PC-3 (cell line): ENCODE measurements around the gene AKAP9. TPM values are rescaled to one million over a fixed set of nuclear protein-coding genes. Genes with fewer than 3 reads are reported as not detected.
"Not testable (repeated sequence)": the region's sequence is repeated elsewhere in the genome, so short reads cannot be mapped to it uniquely, and the experiment has no call there.

Experiments used
- ATAC-seq: fragments of 200-7000 bp; cut with Tn5 transposase; 2 replicates; pipeline ENCODE4 v1.9.1; 2020; ENCODE audit warnings: mild to moderate bottlenecking, moderate library complexity
- BruUV-seq: library from RNA; stranded (reverse); fragments of 400-500 nt; replicated peaks from 2 replicates; lab custom pipeline; 2021; lab: Mats Ljungman, UMichigan
- CTCF ChIA-PET: fragments of 300-600 bp; sonication (Branson Sonifier 250); formaldehyde crosslinking; loops from one replicate; lab custom pipeline; 2022; ENCODE audit warnings: antibody characterized with exemption; lab: Charles Lee
- POLR2A ChIA-PET: fragments of 300-600 bp; sonication (Branson Sonifier 250); formaldehyde crosslinking; loops from one replicate; lab custom pipeline; 2022; ENCODE audit warnings: antibody characterized with exemption; ENCODE audit not compliant: unreplicated experiment; lab: Charles Lee
- DNase-seq: peaks from one replicate; pipeline ENCODE4 v3.0.0-alpha.2; 2015
- H2AFZ ChIP-seq: fragments of 300-600 bp; sonication (generic); 2 replicates; pipeline ENCODE4 v1.6.0; 2016; ENCODE audit warnings: antibody characterized with exemption, low read length
- H3F3A ChIP-seq: fragments of 300-600 bp; sonication (generic); one replicate; pipeline ENCODE4 v1.6.0; 2017; ENCODE audit warnings: antibody characterized with exemption, low read length, control low read depth, mild to moderate bottlenecking; ENCODE audit not compliant: unreplicated experiment
- H3K27ac ChIP-seq: fragments of 300-600 bp; sonication (generic); 2 replicates; pipeline ENCODE4 v1.5.1; 2016; ENCODE audit warnings: mild to moderate bottlenecking, low read length
- H3K27me3 ChIP-seq: fragments of 300-600 bp; sonication (generic); 2 replicates; pipeline ENCODE4 v1.6.1; 2016; ENCODE audit warnings: low read length, mixed read lengths
- H3K36me3 ChIP-seq: fragments of 300-600 bp; sonication (generic); 2 replicates; pipeline ENCODE4 v1.6.1; 2016; ENCODE audit warnings: low read depth, mixed run types, low read length, mixed read lengths
- H3K4me1 ChIP-seq: fragments of 300-600 bp; sonication (generic); 2 replicates; pipeline ENCODE4 v1.5.1; 2016; ENCODE audit warnings: low read length; ENCODE audit not compliant: insufficient read depth
- H3K4me2 ChIP-seq: fragments of 300-600 bp; sonication (generic); 2 replicates; pipeline ENCODE4 v1.6.0; 2016; ENCODE audit warnings: low read length
- H3K4me3 ChIP-seq: fragments of 300-600 bp; sonication (generic); 2 replicates; pipeline ENCODE4 v1.5.1; 2016; ENCODE audit warnings: mild to moderate bottlenecking, low read length, mixed read lengths
- H3K79me2 ChIP-seq: fragments of 300-600 bp; sonication (generic); 2 replicates; pipeline ENCODE4 v1.6.1; 2017; ENCODE audit warnings: low read length, mixed read lengths
- H3K9ac ChIP-seq: fragments of 300-600 bp; sonication (generic); 2 replicates; pipeline ENCODE4 v1.6.0; 2016; ENCODE audit warnings: mild to moderate bottlenecking, low read length
- H3K9me2 ChIP-seq: fragments of 300-600 bp; sonication (generic); replicated peaks from 2 replicates; pipeline ENCODE4 v1.6.1; 2016; ENCODE audit warnings: mixed run types, low read length, mixed read lengths
- H3K9me3 ChIP-seq: fragments of 300-600 bp; sonication (generic); 2 replicates; pipeline ENCODE4 v1.6.1; 2016; ENCODE audit warnings: low read length, mixed read lengths
- H4K20me1 ChIP-seq: fragments of 300-600 bp; sonication (generic); 2 replicates; pipeline ENCODE4 v1.6.1; 2016; ENCODE audit warnings: low read length, mixed read lengths
- EZH2 ChIP-seq: fragments of 300-600 bp; sonication (generic); IDR thresholded peaks from one replicate; pipeline ENCODE4 v1.6.1; 2017; ENCODE audit warnings: antibody characterized with exemption, mild to moderate bottlenecking, low read length; ENCODE audit not compliant: unreplicated experiment
- EZH2phosphoT487 ChIP-seq: fragments of 300-600 bp; sonication (generic); IDR thresholded peaks from 2 replicates; pipeline ENCODE4 v1.6.1; 2018; ENCODE audit warnings: mild to moderate bottlenecking, antibody characterized with exemption, low read length, borderline replicate concordance
- intact Hi-C: fragments of 100-400 bp; cut with micrococcal nuclease; formaldehyde crosslinking; loops from 2 replicates; pipeline ENCODE4 v1.9.0; 2023
- total RNA-seq: library from RNA; depleted of rRNA; stranded (reverse); fragments of >200 nt; gene quantifications from 2 replicates; pipeline ENCODE4 v1.2.3, GENCODE V29; 2014
- TF ChIP-seq, protein P1 (sequence below): fragments of 300-600 bp; sonication (generic); conservative IDR thresholded peaks from 2 replicates; pipeline ENCODE4 v1.5.1; 2017; ENCODE audit warnings: antibody characterized with exemption, low read depth, mild to moderate bottlenecking, low read length

AKAP9 gene
- total RNA-seq, 1 experiment from 2014 or later: 24.9 TPM

DNA sequence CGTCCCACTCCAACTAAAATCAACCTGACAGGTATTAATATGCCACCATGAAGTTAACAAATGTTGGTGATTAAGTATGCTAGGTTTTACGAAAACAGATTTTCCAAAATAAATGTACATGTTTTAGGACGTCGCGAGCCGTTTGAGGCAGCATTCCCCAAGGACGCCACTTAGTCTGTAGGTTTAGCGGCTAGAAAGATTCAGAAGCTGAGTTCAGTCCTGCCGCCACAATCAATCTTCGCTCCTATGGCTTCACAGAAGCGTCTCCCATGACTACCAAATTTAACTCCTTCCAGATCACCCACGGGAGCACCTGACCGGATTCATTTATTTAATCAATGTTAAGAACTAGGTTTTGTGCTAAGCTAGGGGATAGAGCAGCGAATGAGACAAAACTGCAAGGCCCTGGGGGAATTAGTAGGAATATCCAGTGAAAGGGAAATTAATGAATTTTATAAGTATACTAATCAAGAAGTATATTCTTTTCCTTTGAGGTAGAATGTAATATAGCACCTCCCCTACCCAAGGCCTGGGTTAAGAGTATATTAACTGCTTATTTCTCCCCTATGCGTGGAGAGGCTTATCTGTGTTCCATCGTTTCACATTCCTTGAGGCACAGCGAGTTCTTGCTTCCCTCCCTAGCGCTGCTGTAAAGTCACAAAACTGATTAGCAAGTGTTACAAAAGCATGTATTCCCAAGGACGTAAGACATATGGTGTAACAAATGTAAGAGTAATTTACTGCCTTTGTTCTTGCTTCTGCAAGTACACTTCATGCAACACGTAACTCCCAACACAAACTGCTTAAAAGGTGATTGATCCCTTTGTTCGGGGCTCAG, 194.6 kb downstream of the AKAP9 start:
- Histone ChIP-seq H3K9ac (peak overlapping the region; percentile 96), H3K27ac (peak overlapping the region; percentile 88), H4K20me1 (peaks cover 24% of the 10 kb centered on the region), H3K4me3 (peak overlapping the region; percentile 82), H2AFZ (peak overlapping the region; percentile 96), H3K27me3 (no peaks in the 10 kb centered on the region), H3K9me2 (no peaks in the 10 kb centered on the region), H3K4me1 (peaks cover 22% of the 10 kb centered on the region; the same call in 1 of the 2 replicates), H3K9me3 (no peaks in the 10 kb centered on the region), H3K36me3 (peaks cover 9% of the 10 kb centered on the region; the same call in 1 of the 2 replicates), H3K4me2 (peak overlapping the region; percentile 95), H3F3A (no peaks in the 10 kb centered on the region), H3K79me2 (peaks cover 40% of the 10 kb centered on the region)
- ChIA-PET POLR2A (interaction anchor here (0.6 to 0.7 kb wide), 2 partner anchors 359 to 1397 kb away, joined by 3 to 4 read pairs; no protein-coding TSS in a partner anchor), CTCF (no interaction called here)
- no peak for TF ChIP-seq EZH2phosphoT487
- no peak for TF ChIP-seq EZH2
- TF ChIP-seq, protein P1, sequence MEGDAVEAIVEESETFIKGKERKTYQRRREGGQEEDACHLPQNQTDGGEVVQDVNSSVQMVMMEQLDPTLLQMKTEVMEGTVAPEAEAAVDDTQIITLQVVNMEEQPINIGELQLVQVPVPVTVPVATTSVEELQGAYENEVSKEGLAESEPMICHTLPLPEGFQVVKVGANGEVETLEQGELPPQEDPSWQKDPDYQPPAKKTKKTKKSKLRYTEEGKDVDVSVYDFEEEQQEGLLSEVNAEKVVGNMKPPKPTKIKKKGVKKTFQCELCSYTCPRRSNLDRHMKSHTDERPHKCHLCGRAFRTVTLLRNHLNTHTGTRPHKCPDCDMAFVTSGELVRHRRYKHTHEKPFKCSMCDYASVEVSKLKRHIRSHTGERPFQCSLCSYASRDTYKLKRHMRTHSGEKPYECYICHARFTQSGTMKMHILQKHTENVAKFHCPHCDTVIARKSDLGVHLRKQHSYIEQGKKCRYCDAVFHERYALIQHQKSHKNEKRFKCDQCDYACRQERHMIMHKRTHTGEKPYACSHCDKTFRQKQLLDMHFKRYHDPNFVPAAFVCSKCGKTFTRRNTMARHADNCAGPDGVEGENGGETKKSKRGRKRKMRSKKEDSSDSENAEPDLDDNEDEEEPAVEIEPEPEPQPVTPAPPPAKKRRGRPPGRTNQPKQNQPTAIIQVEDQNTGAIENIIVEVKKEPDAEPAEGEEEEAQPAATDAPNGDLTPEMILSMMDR: no peak
- intact Hi-C loops: no loop called here
- peak; percentile 5 for ATAC-seq
- BruUV-seq: TSS peak; percentile 92
- DNase-seq: peak; percentile 19

DNA sequence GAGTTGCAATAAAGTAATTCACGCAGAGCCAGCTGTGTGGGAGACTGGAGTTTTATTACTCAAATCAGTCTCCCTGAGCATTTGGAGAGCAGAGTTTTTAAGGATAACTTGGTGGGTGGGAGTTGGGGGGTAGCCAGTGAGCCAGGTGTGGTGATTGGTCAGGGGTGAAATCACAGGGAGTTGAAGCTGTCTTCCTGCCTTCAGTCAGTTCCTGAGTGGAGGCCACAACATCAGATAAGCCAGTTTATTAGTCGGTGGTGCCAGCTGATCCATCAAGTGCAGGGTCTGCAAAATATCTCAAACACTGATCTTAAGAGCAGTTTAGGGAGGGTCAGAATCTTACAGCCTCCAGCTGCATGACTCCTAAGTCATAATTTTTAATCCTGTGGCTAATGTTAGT, 196.9 kb downstream of the AKAP9 start:
- intact Hi-C loops: no loop called here
- Histone ChIP-seq H2AFZ (no peak overlapping the region), H3K9ac (no peak overlapping the region), H3K27me3 (no peaks in the 10 kb centered on the region), H3K4me1 (peaks cover 14% of the 10 kb centered on the region; the same call in 1 of the 2 replicates), H3K27ac (no peak overlapping the region), H3K9me3 (no peaks in the 10 kb centered on the region), H4K20me1 (peaks cover 10% of the 10 kb centered on the region), H3K4me3 (no peak overlapping the region), H3K36me3 (no peaks in the 10 kb centered on the region), H3F3A (no peaks in the 10 kb centered on the region), H3K9me2 (no peaks in the 10 kb centered on the region), H3K79me2 (peaks cover 17% of the 10 kb centered on the region), H3K4me2 (no peak overlapping the region)
- ChIA-PET POLR2A (no interaction called here), CTCF (interaction anchor here (0.6 kb wide), 1 partner anchor 35 kb away, joined by 3 read pairs; no protein-coding TSS in a partner anchor)
- TF ChIP-seq EZH2phosphoT487 (no peak), EZH2 (no peak)
- TF ChIP-seq, protein P1: no peak
- ATAC-seq (no peak), DNase-seq (peak; percentile 3)
- BruUV-seq: no TSS peak

DNA sequence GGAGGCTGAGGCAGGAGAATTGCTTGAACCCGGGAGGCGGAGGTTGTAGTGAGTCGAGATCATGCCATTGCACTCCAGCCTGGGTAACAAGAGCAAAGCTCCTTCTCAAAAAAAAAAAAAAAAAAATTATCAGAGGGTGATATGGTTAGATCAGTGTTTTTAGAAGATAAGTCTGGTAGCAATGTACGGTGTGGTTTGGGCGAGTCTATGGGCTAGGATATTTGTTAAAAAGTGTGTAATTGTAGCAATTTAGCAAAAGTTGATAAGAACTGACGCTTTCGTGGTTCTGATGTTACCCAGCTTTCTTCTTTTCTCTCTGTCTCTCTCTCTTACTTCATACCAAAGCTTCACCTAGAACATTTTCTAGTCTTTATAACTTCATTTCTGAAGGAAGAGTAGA, 200.5 kb downstream of the AKAP9 start:
- ChIA-PET CTCF (no interaction called here), POLR2A (no interaction called here)
- H3K4me2 ChIP-seq: no peak overlapping the region
- no peak for DNase-seq
- intact Hi-C loops: no loop called here
- H3K27ac ChIP-seq: no peak overlapping the region
- H3K4me1 ChIP-seq: no peaks in the 10 kb centered on the region
- no peak overlapping the region for H3K4me3 ChIP-seq
- no peaks in the 10 kb centered on the region for H3K27me3 ChIP-seq
- no peaks in the 10 kb centered on the region for H4K20me1 ChIP-seq
- no peak overlapping the region for H3K9ac ChIP-seq
- no TSS peak for BruUV-seq
- no peaks in the 10 kb centered on the region for H3F3A ChIP-seq
- no peak for ATAC-seq
- no peaks in the 10 kb centered on the region for H3K79me2 ChIP-seq
- H3K9me3 ChIP-seq: no peaks in the 10 kb centered on the region
- TF ChIP-seq, protein P1: no peak
- no peak for TF ChIP-seq EZH2phosphoT487
- no peaks in the 10 kb centered on the region for H3K9me2 ChIP-seq
- no peak overlapping the region for H2AFZ ChIP-seq
- H3K36me3 ChIP-seq: no peaks in the 10 kb centered on the region

DNA sequence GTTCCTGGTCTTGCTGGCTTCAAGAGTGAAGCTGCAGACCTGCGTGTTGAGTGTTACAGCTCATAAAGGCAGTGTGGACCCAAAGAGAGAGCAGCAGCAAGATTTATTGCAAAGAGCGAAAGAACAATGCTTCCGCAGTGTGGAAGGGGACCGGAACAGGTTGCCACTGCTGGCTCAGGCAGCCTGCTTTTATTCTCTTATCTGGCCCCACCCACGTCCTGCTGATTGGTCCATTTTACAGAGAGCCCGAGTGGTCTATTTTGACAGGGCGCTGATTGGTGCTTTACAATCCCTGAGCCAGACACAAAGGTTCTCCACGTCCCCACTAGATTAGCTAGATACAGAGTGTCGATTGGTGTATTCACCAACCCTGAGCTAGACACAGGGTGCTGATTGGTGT, 202.1 kb downstream of the AKAP9 start:
- H3K4me3 ChIP-seq, ATAC-seq, H3K9me3 ChIP-seq, H3K4me2 ChIP-seq, DNase-seq, H3K27me3 ChIP-seq, intact Hi-C loops, H4K20me1 ChIP-seq, H3K9ac ChIP-seq, H3K79me2 ChIP-seq, POLR2A ChIA-PET, H3F3A ChIP-seq, CTCF ChIA-PET, BruUV-seq, H3K36me3 ChIP-seq, H3K4me1 ChIP-seq, H3K9me2 ChIP-seq, H2AFZ ChIP-seq, H3K27ac ChIP-seq: not testable (repeated sequence)
